Measurements from ENCODE around the gene UBE3D.

- TF ChIP-seq CTCF (IDR thresholded peaks at IDR 0.05) (no peak), POLR2AphosphoS5 (IDR thresholded peaks at IDR 0.05; ENCODE audit: low read depth, low read length) (no peak), SIN3A (IDR thresholded peaks at IDR 0.05; ENCODE audit: borderline replicate concordance, insufficient read depth, low read depth, low read length) (no peak)
Measured at GRCh38 chr6:83019741-83020140, 45.9 kb downstream of the UBE3D start.
